ENCODE measurements around the gene TMC8.

- TF ChIP-seq CTCF (IDR thresholded peaks at IDR 0.05) (no peak), POLR2A (IDR thresholded peaks at IDR 0.05) (no peak), POLR2AphosphoS5 (IDR thresholded peaks at IDR 0.05) (no peak)
Observed at GRCh38 chr17:78081551-78081950, 49.0 kb upstream of the TMC8 start.

All from upper lobe of left lung (tissue), 4 donors.